Endometrial microvascular endothelial cells (primary cell): Measurements from ENCODE around the gene JMY. TPM values are rescaled to one million over a fixed set of nuclear protein-coding genes. Genes with fewer than 3 reads are reported as not detected.

Experiments
- in situ Hi-C: cut with HindIII; loops from 2 replicates; pipeline ENCODE4 v1.10.0; 2017; ENCODE audit warnings: low sequenced_read_pairs, low pct_unique_long_range_greater_than_20kb; ENCODE audit errors: inconsistent ontology term
- total RNA-seq: library from RNA; depleted of rRNA; stranded (reverse); fragments of >200 nt; gene quantifications from one replicate; pipeline ENCODE4 v1.2.3, GENCODE V29; 2015; ENCODE audit errors: inconsistent ontology term

Gene JMY, protein sequence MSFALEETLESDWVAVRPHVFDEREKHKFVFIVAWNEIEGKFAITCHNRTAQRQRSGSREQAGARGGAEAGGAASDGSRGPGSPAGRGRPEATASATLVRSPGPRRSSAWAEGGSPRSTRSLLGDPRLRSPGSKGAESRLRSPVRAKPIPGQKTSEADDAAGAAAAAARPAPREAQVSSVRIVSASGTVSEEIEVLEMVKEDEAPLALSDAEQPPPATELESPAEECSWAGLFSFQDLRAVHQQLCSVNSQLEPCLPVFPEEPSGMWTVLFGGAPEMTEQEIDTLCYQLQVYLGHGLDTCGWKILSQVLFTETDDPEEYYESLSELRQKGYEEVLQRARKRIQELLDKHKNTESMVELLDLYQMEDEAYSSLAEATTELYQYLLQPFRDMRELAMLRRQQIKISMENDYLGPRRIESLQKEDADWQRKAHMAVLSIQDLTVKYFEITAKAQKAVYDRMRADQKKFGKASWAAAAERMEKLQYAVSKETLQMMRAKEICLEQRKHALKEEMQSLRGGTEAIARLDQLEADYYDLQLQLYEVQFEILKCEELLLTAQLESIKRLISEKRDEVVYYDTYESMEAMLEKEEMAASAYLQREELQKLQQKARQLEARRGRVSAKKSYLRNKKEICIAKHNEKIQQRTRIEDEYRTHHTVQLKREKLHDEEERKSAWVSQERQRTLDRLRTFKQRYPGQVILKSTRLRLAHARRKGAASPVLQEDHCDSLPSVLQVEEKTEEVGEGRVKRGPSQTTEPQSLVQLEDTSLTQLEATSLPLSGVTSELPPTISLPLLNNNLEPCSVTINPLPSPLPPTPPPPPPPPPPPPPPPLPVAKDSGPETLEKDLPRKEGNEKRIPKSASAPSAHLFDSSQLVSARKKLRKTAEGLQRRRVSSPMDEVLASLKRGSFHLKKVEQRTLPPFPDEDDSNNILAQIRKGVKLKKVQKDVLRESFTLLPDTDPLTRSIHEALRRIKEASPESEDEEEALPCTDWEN
- 2.9 TPM for total RNA-seq

DNA sequence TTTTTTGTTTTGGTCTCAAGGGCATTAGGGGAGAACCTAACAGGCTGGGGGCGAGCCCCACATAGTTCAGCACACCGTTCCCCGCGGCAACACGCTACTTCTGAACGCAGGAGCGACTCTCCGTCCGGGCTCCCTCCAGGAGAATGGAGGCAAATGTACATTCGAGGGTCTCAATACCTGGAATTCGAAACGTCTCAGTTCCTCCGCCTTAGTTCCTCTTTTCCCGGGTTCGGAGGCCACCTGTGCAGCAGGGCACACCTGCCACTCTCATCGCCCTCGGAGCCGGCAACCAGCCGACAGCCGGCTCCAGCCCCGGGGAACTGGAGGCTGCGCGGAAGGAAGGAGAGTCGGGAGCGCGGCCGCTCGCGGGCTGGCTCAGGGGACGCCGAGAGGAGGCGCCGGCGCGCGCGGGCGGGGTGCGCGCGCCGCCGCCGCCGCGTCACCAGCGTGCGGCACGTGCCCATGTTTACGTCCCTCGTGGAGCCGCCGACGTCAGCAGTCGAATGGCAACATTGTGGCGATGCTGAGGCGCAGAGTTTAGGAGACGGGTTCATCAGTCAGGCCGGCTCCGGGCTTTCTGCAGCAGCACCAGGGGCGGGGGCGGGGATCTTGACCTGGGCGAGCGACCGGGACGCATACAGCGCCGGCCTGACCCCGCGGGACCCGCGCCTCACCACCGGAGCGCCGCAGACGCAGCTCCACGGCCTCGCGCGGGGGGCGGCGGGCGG, at the start of gene JMY:
Gene JMY, plus strand, starts transcription at position 498 of the 728 bp plus-strand sequence. CDS start 520 bp downstream, outside the sequence.
- in situ Hi-C loops: no loop called here

DNA sequence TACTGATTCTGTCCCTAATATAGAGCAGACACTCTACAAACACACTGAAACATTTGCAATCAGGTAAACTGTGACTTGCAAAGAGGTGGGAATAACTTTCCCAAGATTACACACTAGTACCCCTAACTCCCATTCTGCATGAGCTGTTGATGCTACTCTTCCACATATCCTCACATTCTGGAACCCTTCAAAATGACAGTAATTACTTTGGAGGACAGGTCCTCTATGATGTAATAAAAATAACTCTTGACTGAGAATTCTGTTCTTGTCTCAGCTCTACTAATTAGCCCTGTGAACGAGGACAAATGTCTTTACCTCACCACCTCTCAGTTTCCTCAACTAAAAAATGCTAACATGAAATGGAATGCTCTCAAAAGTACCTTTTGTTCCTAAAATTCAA, 49.5 kb upstream of the JMY start:
- in situ Hi-C loops: no loop called here

DNA sequence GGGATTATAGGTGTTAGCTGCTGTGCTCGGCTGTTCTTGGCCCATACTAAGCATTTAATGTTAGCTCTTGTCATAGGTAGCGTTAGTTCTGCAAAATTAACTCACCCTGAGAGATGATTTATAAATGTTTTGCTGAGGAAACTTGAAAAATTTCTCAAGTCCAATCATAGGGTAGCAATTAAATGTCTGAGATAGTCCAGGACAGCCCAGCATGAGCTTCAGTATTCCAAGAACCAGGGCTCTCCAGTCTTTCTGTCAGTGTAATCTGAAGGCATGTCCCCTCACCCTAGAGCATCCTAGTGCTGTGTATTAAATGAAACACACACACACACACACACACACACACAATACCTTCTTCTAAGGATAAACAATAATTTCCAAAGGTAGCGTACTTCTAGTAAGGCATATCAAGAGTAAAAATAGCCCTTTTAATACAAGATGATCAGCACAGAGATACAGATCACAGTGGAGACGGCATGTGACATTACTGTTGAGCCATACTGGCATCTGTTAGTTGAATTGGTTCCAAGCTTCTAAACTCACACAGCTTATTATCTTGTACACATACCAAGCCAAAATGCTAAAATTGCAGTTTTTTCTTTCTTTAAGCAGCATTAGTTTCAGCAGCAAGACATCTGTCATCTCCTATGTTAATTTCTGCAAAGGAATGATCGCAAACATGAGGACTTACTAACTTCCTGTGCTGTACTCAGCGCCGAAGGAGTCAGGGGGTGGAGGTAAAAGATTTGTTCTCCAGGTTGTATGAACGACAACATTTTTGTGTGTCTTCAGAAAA, 46.3 kb upstream of the JMY start:
- in situ Hi-C loops: no loop called here

DNA sequence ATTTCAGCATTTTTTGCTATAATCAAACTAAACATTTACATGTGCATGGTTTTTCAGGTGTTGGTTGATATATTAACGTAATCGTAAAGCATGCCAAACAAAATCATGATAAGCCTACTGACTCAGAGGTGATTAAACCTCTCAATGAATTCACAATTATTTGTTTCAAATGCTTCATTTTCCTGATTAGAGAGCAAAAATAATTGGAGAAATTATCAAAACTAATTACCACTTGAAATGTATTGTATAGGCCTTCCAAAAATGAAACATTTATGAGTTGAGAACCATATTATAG, 45.7 kb upstream of the JMY start:
- in situ Hi-C loops: no loop called here

DNA sequence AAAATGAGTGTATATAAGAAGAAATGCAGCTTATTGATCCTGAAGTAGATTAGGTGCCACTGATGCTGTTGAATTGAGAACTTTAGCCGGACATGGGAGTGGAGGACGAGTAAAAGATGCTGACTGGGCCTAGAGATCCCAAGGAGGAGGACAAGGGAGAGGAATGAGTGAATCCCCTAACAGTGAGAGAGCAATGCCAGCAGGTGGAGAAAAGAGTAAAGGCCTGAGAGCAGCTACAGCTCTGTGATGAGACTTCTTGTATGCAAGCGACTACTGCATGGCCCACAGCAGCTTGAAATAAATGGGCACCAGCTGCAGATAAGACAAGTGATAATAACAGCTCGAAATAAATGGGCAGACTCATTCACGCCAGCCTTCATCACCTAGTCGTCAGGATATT, 44.5 kb upstream of the JMY start:
- in situ Hi-C loops: no loop called here

DNA sequence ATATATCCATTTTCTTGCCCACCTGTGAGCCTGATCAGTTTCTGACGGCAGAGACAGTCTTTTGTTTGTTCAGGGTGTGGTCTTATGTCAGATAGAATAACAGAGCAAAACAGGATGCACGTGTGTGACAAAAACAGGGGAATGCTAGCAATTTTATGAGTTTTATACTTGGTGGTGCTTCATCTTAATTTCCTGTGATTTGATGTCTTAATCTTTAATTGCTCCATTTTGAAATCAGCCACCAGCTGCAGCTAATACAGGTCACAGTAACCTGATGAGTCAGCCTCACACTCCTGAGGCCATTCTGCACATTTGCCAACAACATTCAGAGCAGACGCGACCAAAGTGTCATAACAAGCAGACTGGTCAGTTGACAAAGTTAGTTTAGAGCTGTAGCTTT, 42.3 kb upstream of the JMY start:
- in situ Hi-C loops: no loop called here

DNA sequence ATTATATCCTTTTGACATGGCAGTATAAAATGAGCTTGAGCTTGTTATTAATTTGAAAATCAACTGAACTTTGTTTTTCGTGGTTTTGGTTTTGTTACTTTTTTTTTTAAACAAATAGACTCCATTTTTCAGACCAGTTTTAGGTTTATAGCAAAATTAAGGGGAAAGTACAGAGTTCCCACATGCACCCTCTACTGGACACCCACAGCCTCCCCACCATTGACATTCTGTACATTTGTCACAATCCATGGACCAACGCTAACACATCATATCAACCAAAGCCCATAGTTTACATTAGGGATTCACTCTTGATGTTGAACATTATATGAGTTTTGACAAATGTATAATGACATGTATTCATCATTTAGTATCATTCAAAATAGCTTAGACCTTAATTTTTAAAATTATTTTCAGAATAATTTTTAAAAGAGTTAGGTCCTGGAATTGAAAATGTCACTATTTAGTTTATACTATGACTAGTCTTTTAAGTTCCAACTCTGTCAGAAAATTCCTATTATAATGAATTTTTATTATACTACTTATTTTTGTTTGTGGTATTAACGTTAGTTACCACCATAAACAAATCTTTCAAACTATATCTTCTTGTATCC, 35.3 kb upstream of the JMY start:
- in situ Hi-C loops: no loop called here

DNA sequence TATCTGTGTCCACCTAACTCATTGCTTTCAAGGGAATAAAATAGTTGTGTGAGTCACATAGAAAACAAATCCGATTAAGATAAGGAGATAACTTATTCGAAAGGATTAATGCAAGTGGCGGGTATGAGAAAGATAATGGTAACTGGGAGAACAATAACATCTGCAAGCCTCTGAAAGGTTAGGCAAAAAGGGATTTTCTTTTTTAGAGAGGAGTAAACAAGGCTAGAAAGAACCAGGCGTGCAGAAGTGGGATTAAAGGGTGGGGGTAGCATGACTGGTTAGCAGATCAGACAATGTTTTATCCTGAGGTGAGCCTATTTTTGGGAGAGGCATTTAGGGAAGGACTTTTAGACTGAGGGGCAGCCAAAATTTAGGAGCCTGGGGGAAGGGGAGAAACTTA, 34.7 kb upstream of the JMY start:
- in situ Hi-C loops: no loop called here

DNA sequence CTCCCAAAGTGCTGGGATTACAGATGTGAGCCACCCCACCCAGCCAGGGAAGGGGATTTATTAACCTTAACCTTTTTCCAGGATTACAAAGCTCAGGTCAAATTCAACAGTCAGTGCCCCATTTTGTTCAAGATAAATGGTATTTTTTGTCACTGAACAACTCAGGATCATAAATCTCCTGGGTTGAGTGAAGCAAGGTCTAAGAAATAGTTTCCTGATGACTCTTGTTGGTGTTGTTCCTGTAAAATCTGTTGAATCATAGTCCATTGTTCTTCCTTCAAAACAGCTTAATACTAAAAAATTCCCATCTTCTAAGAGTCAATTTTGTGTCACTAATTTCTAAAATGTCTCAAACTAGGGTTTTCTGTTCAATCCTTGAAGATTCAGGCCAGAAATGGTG, 33.9 kb upstream of the JMY start:
- in situ Hi-C loops: no loop called here

DNA sequence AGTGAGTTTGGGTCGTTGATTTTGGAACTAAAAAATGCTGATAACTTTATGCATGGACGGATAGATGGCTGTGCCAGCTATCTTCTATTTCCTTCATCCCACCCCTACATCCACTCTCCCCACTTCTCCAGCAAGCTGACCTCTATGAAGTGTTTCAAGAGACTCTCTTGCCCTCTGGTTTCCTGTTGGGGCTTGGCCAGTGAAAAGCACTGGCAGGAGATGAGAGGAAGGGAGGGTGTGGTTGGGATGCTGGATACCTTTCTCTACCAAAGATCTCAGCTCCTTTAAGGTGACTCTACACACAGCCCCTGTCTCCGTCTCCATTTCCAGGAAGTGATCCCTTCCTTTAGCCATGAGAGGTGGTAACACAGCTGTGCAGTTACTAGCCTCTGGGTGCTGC, 30.0 kb upstream of the JMY start:
- in situ Hi-C loops: no loop called here

DNA sequence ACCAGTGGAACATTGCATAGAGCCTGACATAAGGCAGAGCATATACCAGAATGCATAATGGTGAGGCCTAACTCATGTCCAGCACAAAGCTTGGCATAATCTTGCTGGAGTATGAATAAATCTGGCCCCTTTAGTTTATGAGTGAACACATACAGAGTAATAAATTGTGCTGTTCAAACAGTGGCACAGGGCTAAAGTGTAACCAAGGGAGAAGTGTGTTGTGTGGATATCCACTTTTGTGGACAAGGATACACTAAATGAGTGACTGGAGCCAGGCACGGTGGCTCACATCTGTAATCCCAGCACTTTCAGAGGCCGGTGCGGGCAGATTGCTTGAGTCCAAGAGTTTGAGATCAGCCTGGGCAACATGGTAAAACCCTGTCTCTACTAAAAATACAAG, 29.4 kb upstream of the JMY start:
- in situ Hi-C loops: no loop called here

DNA sequence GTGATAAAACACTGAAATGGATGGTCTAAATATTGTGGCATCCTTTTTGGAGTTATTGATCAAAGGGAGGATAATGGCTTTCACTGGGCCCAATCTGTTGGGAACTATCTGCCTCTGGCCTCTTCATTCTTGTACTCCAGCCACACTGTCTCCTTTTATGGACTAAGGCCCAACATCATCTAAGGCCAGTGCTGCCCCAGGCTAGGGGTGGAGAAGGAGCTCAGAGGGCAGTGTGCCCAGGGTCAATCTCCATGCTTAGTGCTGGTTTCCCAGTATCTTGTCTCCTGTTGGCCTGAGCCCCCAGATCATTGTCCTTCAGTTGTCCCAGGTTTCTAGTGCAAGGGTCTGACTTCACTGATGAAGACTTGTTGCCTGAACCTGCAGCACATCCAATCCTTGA, 26.4 kb upstream of the JMY start:
- in situ Hi-C loops: no loop called here

DNA sequence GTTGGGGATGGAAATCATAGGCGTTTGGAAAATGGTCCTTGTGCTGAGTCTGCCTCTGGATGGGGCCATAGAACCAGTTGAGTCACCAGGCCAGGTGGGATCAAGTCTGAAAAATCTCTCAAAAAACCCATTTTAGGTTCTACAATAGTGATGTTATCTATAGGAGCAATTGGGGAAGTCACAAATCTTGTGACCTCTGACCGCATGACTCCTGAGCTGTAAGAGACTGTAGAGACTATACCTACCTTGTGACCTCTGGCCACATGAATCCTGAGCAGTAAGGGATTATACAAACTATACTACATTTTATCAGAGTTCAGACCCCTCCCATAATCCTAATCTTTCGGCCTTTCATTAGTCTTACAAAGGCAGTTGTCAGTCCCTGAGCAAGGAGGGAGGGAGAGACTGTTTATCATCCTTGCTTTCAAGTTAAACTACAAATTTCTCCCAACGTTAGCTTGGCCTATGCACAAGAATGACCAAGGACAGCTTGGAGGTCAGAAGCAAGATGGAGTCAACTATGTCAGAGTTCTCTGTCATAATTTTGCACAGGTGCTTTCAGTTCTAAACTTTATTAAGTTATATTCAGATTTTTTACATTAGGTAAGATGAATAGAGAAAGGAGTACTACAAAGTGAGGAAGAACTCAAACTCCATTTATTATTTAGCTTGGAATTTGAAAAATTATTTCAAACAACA, 11.5 kb upstream of the JMY start:
- in situ Hi-C loops: no loop called here

DNA sequence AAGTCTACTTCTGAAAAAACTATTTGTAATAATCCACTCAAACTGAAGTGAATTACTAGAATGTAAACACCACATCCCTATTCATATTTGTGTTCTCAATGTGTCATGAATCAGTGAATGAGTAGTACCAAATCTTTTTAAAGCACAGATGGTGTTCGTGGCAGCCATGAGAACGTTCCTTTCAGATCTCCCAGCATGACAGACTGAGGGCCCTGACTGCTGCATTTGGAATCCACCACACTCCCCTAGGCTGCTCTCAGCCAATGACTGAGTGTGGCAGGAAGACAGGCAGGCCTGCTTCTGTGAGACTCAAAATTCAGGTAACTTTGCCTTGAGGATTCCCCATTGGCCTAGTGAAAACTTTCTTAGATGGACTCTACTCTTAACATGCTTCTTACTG, 10.9 kb upstream of the JMY start:
- in situ Hi-C loops: no loop called here

DNA sequence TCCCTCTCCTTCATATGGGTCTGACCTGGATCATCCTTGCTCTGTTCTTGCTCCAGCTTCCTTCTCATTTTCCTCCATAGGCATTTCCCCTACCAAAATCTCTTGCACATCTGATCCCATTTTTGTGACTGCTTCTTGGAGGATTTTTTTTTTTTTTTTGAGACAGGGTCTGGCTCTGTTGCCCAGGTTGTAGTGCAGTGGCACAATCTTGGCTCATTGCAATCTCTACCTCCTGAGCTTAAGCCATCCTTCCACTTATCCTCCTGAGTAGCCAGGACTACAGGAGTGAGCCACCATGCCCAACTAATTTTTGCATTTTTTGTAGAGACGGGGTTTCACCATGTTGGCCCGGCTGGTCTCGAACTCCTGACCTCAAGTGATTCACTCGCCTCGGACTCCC, 10.5 kb upstream of the JMY start:
- in situ Hi-C loops: no loop called here

DNA sequence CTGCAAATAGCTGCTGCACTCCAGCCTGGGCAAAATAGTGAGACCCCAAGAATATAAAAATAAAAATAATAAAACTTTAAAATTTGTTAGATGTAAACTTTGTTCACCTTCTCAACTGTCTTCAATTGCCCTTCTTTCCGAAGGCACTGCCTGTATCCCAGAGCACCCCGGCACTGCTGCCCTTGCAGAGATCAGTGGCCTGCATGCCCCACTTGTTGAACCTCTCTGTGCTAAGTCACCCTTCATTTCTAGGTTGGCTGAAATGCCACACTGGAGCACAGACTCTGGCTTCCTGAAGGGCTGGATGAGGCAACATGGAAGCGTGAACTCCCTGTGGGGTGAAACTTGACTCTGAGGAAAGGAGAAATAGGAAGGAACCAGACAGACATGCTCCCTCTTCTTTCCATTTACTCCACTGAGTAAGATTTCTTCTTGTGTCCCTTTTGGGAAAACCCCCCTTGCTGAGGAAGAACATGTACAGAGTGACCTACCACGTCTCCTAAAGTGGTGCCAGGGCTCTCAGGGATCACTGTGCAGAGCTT, 8.4 kb upstream of the JMY start:
- in situ Hi-C loops: no loop called here

DNA sequence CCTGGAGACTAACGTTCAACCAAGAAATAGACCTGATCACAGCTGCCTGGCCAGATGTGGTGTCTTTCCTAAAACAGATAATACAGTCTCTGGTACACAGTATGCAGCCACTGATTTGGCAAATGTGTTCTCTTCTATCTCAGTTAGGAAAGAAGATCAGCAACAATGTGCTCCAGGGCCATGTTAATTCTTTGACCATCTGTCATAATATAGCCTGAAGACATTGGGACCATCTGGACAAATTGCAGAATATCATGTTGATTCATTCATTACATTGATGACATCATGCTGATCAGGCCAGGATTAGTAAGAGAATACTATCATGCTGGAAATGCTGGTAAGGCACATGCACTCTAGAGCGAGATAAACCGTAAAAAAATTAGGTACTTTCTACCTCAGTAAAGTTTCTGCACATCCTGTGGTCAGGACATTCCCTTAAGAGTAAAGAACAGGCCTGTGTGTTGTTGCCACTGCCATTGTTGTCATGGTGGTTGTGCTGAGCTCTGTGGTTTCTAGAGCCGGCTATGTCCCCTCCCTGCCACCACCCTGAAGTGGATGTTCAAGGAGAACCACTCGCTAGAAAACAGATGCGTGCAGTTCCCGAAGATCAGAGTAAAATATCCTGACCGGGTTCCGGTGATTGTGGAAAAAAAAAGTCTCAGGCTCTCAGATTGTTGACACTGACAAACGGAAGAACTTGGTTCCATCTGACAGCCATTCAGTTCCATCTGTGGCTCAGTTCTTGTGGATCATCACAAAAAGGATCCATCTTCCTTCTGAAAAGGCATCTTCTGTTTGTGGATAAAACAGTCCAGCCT, 6.4 kb upstream of the JMY start:
- in situ Hi-C loops: no loop called here
